Measurements from ENCODE around the gene FRYL. TPM values are rescaled to one million over a fixed set of nuclear protein-coding genes. Genes with fewer than 3 reads are reported as not detected.

The FRYL gene
- total RNA-seq, 4 donors from 2014 or later, result 14.5 to 43.7 (median 20.1) TPM

DNA sequence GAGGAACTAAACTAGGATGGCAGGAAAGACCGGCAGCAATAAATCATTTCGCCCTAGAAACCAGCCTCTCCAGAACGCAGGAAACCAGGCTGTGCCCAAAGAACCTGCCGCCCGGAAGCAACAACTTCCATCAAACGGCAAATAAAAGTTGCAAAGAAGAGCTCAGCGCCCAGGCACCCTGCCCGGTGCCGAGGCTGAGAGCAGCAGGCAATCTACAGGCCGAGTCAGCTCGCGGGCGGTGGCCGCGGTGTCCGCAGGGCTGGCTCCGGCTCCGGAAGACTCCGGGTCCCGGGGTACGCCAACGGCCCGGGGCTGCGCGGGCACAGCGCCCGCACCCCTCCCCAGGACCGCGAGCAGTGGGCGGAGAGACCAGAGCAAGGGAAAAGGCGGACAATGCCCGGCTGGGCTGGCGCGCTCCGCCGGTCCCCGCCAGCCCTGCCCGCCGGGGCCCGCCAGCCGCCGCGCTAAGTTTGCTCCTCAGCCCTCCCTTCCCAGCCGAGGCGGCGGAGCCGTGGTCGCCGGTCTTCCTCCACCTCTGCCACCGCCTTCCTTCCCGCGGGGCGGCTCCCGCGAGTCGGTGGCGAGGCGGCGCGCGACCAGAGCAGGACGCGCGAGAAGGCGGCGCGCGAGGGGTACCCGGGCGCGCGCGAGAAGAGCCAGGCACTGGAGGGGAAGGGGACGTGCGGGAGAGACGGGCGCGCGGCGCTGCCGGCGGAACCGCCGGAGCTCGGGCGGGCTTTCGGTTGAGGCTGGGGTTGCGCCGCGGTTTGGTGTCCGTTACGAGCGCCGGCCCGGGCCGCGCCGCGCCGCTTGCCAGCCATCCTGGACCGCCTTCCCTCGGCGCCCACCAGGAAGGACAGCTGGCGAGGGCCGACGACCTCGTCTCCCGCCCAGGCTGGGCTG is 733 bp downstream of the FRYL start:
- no peaks in the 10 kb centered on the region for H3K9me3 ChIP-seq
- in situ Hi-C loops (cut with MboI; ENCODE audit: low sequenced_read_pairs in 4 of 4) (loop anchor here in 2 of 4 donors (5.0 to 25.0 kb wide), 2 partner anchors 53 to 442 kb away; partner anchors contain the start of genes SLAIN2 (in 2 of the 2) and OCIAD1 (in 1 of the 2)), intact Hi-C loops (cut with DNase I; ENCODE audit: low total_unique reads) (loop anchor here (2.0 to 5.0 kb wide), 2 partner anchors 112 to 201 kb away; no protein-coding TSS in a partner anchor)
- H3K27me3 ChIP-seq, result no peaks in the 10 kb centered on the region
- DNase-seq (peak; percentile 22 to 46), ATAC-seq (peak; percentile 31 to 34)
- TF ChIP-seq, protein P1, sequence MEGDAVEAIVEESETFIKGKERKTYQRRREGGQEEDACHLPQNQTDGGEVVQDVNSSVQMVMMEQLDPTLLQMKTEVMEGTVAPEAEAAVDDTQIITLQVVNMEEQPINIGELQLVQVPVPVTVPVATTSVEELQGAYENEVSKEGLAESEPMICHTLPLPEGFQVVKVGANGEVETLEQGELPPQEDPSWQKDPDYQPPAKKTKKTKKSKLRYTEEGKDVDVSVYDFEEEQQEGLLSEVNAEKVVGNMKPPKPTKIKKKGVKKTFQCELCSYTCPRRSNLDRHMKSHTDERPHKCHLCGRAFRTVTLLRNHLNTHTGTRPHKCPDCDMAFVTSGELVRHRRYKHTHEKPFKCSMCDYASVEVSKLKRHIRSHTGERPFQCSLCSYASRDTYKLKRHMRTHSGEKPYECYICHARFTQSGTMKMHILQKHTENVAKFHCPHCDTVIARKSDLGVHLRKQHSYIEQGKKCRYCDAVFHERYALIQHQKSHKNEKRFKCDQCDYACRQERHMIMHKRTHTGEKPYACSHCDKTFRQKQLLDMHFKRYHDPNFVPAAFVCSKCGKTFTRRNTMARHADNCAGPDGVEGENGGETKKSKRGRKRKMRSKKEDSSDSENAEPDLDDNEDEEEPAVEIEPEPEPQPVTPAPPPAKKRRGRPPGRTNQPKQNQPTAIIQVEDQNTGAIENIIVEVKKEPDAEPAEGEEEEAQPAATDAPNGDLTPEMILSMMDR (IDR thresholded peaks at IDR 0.05 in 4 of 5, conservative IDR thresholded peaks at IDR 0.05 in 1 of 5), result no peak
- TF ChIP-seq POLR2A (IDR thresholded peaks at IDR 0.05), result peak in 1 of 2 donors; percentile 8
- H3K4me1 ChIP-seq, result peaks cover 45% of the 10 kb centered on the region in 2 donors
- H3K4me3 ChIP-seq, result peak overlapping the region; percentile 82 to 93 (median 85)
- H3K27ac ChIP-seq, result peak overlapping the region; percentile 92 to 97 (median 94)
- H3K36me3 ChIP-seq, result no peaks in the 10 kb centered on the region

DNA sequence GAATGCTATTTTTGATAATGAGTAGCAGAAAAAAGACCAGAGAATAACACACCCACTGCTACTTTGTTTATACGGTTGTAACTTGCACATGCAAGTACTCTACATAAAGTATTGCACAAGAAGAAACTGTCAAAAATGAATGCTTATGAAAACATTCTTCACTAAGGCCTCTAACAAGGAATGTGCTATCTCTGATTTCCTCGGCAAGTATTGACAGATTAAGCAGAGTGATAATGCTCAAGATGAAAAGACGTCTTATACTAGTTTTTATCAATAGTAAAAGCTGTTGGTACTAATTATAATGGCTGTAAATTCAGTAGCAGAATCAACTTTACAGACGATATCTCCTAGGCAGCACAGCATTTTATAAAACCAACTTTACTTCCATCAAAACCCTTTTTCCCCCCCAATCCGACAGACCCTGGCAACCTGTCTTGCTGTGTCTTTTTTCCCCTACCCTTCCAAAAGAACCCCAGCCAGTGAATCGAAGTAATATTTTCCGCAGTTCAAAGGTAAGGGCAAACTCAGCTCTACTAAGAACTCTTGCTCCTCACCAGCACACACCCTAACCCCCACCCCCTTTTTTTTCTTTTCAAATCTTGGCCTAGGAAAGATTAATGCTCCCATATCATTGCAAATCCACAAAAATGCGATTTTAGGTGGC is 1.5 kb downstream of the FRYL start:
- no peak for TF ChIP-seq POLR2A (IDR thresholded peaks at IDR 0.05)
- TF ChIP-seq, protein P1 (IDR thresholded peaks at IDR 0.05 in 4 of 5, conservative IDR thresholded peaks at IDR 0.05 in 1 of 5), result no peak
- Histone ChIP-seq H3K4me3 (peak overlapping the region; percentile 82 to 93 (median 85)), H3K27ac (peak overlapping the region; percentile 92 to 97 (median 94)), H3K4me1 (peaks cover 47 to 53% of the 10 kb centered on the region in 2 donors), H3K27me3 (no peaks in the 10 kb centered on the region), H3K9me3 (no peaks in the 10 kb centered on the region), H3K36me3 (no peaks in the 10 kb centered on the region)
- ATAC-seq (no peak), DNase-seq (no peak)
- intact Hi-C loops (cut with DNase I; ENCODE audit: low total_unique reads) (loop anchor here (2.0 to 5.0 kb wide), 2 partner anchors 111 to 200 kb away; no protein-coding TSS in a partner anchor), in situ Hi-C loops (cut with MboI; ENCODE audit: low sequenced_read_pairs in 4 of 4) (loop anchor here in 2 of 4 donors (5.0 to 25.0 kb wide), 2 partner anchors 54 to 441 kb away; partner anchors contain the start of genes SLAIN2 (in 2 of the 2) and OCIAD1 (in 1 of the 2))

DNA sequence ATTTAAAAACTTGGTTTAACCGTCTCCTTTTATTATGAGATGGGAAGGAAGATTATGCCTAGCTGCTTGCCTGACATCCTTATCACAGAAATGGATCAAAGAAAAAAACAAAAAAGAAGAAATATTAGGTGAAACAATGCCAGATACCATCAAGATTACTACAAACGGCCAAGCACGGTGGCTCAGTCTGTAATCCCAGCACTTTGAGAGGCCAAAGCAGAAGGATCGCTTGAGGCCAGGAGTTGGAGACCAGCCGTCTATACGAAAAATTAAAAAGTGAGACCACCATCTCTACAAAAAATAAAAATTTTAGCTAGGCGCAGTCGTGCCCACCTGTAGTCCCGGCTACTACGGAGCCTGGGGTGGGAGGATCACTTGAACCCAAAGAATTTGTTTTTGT is 2.3 kb downstream of the FRYL start:
- peaks cover 53 to 58% of the 10 kb centered on the region in 2 donors for H3K4me1 ChIP-seq
- in situ Hi-C loops (cut with MboI; ENCODE audit: low sequenced_read_pairs in 4 of 4), result loop anchor here in 2 of 4 donors (5.0 to 25.0 kb wide), 2 partner anchors 55 to 440 kb away; partner anchors contain the start of genes SLAIN2 (in 2 of the 2) and OCIAD1 (in 1 of the 2)
- H3K4me3 ChIP-seq, result peak overlapping the region; percentile 82 to 93 (median 85)
- peak overlapping the region; percentile 92 to 97 (median 94) for H3K27ac ChIP-seq
- TF ChIP-seq, protein P1 (IDR thresholded peaks at IDR 0.05 in 4 of 5, conservative IDR thresholded peaks at IDR 0.05 in 1 of 5), result no peak
- TF ChIP-seq POLR2A (IDR thresholded peaks at IDR 0.05), result no peak
- DNase-seq (no peak), ATAC-seq (no peak)
- no peaks in the 10 kb centered on the region for H3K9me3 ChIP-seq
- H3K36me3 ChIP-seq, result no peaks in the 10 kb centered on the region
- intact Hi-C loops (cut with DNase I; ENCODE audit: low total_unique reads), result loop anchor here (2.0 to 5.0 kb wide), 2 partner anchors 110 to 199 kb away; no protein-coding TSS in a partner anchor
- H3K27me3 ChIP-seq, result no peaks in the 10 kb centered on the region
